ENCODE data around the gene GRK4. TPM values are rescaled to one million over a fixed set of nuclear protein-coding genes. Genes with fewer than 3 reads are reported as not detected.

GRK4 gene
- total RNA-seq, 1 experiment from 2014 or later, result 2.5 TPM

GRCh38 chr4:2946812-2947600 is 16.4 kb upstream of the GRK4 start:
- no peak overlapping the region for H3K4me3 ChIP-seq (ENCODE audit: low read depth in 2 of 2, low read length in 2 of 2)
- H3K36me3 ChIP-seq (ENCODE audit: control insufficient read depth, insufficient read depth, low read length), result peaks cover 14% of the 10 kb centered on the region
- H3K27me3 ChIP-seq (ENCODE audit: control insufficient read depth, insufficient read depth, low read length), result no peaks in the 10 kb centered on the region
- H3K27ac ChIP-seq (ENCODE audit: low read length), result no peak overlapping the region
- ChIA-PET POLR2A (no interaction called here), CTCF (no interaction called here)
- no peaks in the 10 kb centered on the region for H3K4me1 ChIP-seq (ENCODE audit: control insufficient read depth, insufficient read depth, low read length)
- DNase-seq (ENCODE audit: low read depth, low spot score) (no peak), ATAC-seq (no peak)
- no TSS peak for BruUV-seq (replicated peaks)
- TF ChIP-seq SIN3A (IDR thresholded peaks at IDR 0.05; ENCODE audit: borderline replicate concordance, insufficient read depth, low read depth, low read length) (no peak), POLR2AphosphoS5 (IDR thresholded peaks at IDR 0.05; ENCODE audit: low read depth, low read length) (no peak), REST (IDR thresholded peaks at IDR 0.05; ENCODE audit: insufficient read depth in 1 of 2, low read depth in 2 of 2, low read length in 1 of 2) (no peak), TCF7L2 (IDR thresholded peaks at IDR 0.05; ENCODE audit: low read depth, low read length) (no peak), CTCF (IDR thresholded peaks at IDR 0.05) (no peak)
- no peaks in the 10 kb centered on the region for H3K9me3 ChIP-seq (ENCODE audit: control insufficient read depth, insufficient read depth, low read depth, low read length)
- intact Hi-C loops (cut with micrococcal nuclease; ENCODE audit: unreplicated experiment) (no loop called here), in situ Hi-C loops (cut with HindIII; ENCODE audit: low pct_unique_long_range_greater_than_20kb, low sequenced_read_pairs) (no loop called here)

- no peaks in the 10 kb centered on the region for H3K9me3 ChIP-seq (ENCODE audit: control insufficient read depth, insufficient read depth, low read depth, low read length)
- ATAC-seq (no peak), DNase-seq (ENCODE audit: low read depth, low spot score) (no peak)
- in situ Hi-C loops (cut with HindIII; ENCODE audit: low pct_unique_long_range_greater_than_20kb, low sequenced_read_pairs), result no loop called here
- POLR2A ChIA-PET, result no interaction called here
- BruUV-seq (replicated peaks), result no TSS peak
- no peaks in the 10 kb centered on the region for H3K27me3 ChIP-seq (ENCODE audit: control insufficient read depth, insufficient read depth, low read length)
- no peak overlapping the region for H3K27ac ChIP-seq (ENCODE audit: low read length)
- H3K4me1 ChIP-seq (ENCODE audit: control insufficient read depth, insufficient read depth, low read length), result no peaks in the 10 kb centered on the region
- intact Hi-C loops (cut with micrococcal nuclease; ENCODE audit: unreplicated experiment), result no loop called here
- CTCF ChIA-PET, result no interaction called here
- TF ChIP-seq POLR2AphosphoS5 (IDR thresholded peaks at IDR 0.05; ENCODE audit: low read depth, low read length), result no peak
- TF ChIP-seq SIN3A (IDR thresholded peaks at IDR 0.05; ENCODE audit: borderline replicate concordance, insufficient read depth, low read depth, low read length), result no peak
- TF ChIP-seq REST (IDR thresholded peaks at IDR 0.05; ENCODE audit: insufficient read depth in 1 of 2, low read depth in 2 of 2, low read length in 1 of 2), result no peak
- TF ChIP-seq TCF7L2 (IDR thresholded peaks at IDR 0.05; ENCODE audit: low read depth, low read length), result no peak
- no peak for TF ChIP-seq CTCF (IDR thresholded peaks at IDR 0.05)
- H3K36me3 ChIP-seq (ENCODE audit: control insufficient read depth, insufficient read depth, low read length), result peaks cover 17% of the 10 kb centered on the region
- H3K4me3 ChIP-seq (ENCODE audit: low read depth in 2 of 2, low read length in 2 of 2), result no peak overlapping the region
Measured at GRCh38 chr4:2947926-2948325, 15.4 kb upstream of the GRK4 start.
